HG03066 (cell line): ENCODE data around the gene DLGAP1.

ENCODE experiments used
- ATAC-seq: cut with Tn5 transposase; IDR thresholded peaks from one replicate; pipeline ENCODE4 v1.9.1; 2021; ENCODE audit warnings: low read depth; ENCODE audit not compliant: unreplicated experiment

DLGAP1 gene

GRCh38 chr18:4196351-4196750, 258.8 kb downstream of the DLGAP1 start:
- ATAC-seq, result no peak

DNA sequence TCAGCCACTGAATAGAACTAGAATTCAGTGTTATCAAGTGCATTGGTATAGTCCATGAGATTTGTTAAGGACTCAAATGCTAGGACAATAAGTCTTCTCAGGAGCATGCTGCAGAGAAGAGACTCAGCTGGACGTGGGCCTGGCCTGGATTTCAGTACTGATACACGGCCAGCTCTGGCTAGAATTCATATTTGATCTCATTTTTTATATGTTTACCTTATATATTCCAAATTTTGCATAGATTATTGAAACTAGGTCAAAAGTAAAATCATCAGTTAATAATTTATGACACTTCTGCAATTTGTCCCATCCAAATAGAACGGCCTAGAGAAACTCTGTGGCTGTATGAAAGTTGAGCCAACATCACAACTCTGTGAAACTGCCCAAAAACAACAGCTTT, 262.0 kb downstream of the DLGAP1 start:
- ATAC-seq, result no peak

- ATAC-seq, result no peak
These were observed 273.1 kb downstream of the DLGAP1 start for GRCh38 chr18:4181882-4182568.

- no peak for ATAC-seq
These were observed 274.0 kb downstream of the DLGAP1 start for GRCh38 chr18:4181086-4181485.

GRCh38 chr18:4172196-4173100, 282.7 kb downstream of the DLGAP1 start:
- no peak for ATAC-seq

GRCh38 chr18:4157352-4157751, 297.8 kb downstream of the DLGAP1 start:
- no peak for ATAC-seq

DNA sequence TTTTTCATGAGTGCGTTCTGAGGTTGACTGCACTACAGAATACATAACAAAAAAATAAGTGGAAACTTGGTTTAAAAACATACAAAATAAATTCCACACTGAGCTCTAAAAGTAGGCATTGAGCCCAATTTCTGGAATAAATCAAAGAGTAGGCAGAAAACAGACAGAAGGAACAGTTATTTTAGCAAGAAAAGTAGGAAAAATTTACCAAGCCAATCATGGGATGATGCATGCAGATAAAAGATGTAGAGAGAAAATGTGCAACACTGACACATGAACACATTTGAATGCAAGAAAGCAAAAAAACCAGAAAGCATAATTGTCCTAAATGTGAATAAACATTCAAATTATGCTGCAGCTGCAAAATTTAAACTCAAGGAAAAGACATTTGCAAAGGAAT, 308.3 kb downstream of the DLGAP1 start:
- no peak for ATAC-seq

DNA sequence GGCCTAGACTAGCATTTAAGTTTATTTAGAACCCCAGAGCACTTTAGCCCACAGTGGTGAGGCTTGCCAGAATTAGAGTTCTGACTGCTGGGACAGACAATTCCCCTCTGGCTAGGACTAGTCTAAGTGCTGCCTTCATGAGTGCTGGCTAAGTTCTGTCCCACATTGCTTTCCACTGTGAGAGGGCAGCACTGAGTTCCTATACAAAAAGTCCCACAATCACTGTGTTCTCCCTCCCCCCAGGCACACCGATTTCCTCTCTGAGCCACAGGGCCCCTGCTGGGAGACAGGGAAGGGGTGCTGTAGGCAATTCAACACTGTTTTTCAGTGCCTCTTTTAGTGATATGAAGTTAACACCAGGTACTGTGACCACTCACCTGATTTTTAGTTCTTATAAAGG, 310.9 kb downstream of the DLGAP1 start:
- no peak for ATAC-seq

- no peak for ATAC-seq
These were observed 311.5 kb downstream of the DLGAP1 start for GRCh38 chr18:4143585-4143984.

- ATAC-seq, result no peak
These were observed 312.2 kb downstream of the DLGAP1 start for GRCh38 chr18:4142876-4143275.

DNA sequence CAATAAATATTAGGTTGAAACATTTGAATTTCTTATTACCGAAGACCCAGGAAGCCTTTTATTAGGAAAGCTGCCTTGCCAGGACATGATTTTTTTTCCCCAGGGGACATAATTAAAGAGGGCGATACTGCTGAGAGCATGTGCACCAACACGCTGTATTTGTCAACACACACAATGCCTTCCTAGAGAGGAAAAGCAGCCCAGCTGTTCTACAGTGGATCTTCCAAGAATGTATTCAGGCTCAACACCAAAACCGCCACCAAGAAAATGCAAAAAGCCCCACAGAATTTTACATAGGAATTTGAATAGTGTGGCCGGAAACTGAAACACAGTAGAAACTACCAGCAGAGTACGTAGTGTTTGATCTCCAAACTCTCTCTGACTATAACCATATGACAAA, 320.4 kb downstream of the DLGAP1 start:
- no peak for ATAC-seq

- no peak for ATAC-seq
These were observed 324.1 kb downstream of the DLGAP1 start for GRCh38 chr18:4130734-4131719.

- no peak for ATAC-seq
These were observed 328.2 kb downstream of the DLGAP1 start for GRCh38 chr18:4126939-4127338.

- no peak for ATAC-seq
These were observed 329.4 kb downstream of the DLGAP1 start for GRCh38 chr18:4125627-4126230.

DNA sequence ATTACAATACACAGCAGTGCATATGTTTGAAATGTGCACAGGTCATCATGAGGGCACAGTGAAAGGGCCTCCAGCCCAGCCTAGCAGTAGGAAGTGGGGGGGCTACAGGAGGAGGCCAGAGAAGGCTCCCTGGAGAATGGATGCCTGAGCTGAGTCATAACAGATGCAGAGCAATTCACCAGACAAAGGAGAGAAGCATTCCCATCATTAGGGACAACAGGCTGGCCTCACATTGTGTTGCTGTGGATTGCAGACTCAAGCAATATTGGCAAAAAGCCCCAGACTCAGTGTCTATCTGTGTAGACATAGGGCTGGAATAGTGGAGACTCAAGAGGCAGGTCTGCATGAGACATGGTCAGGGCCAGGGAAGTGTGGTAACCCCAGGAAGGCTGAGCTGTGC, 329.9 kb downstream of the DLGAP1 start:
- ATAC-seq, result no peak

- ATAC-seq, result no peak
These were observed 335.3 kb downstream of the DLGAP1 start for GRCh38 chr18:4119813-4120212.

- ATAC-seq, result no peak
These were observed 335.9 kb downstream of the DLGAP1 start for GRCh38 chr18:4119127-4119648.

- ATAC-seq, result no peak
These were observed 347.1 kb downstream of the DLGAP1 start for GRCh38 chr18:4108016-4108415.

DNA sequence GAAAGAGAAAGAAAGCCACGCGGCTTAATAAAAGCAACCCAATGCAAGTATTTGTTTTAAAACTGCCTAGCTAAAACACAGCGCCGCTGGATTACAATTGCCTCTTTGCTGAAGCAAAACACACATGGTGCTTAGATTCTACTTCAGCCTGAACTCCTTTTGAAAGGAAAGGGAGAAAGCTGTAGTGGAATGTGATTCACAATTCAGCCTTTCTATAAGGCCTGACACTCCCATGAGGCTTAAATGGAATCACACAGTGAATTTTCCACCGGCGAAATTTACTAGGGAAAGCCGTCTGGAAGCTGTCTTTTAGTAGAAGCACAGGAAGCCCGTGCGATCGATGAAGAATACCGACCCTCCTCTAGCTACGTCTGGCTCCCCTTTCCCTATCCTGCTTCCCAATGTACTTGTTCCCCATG, 348.0 kb downstream of the DLGAP1 start:
- no peak for ATAC-seq

- peak; percentile 67 for ATAC-seq
These were observed 348.6 kb downstream of the DLGAP1 start for GRCh38 chr18:4106407-4107033.
